GM12878 (cell line): ENCODE results near the gene PAGE3. TPM values are rescaled to one million over a fixed set of nuclear protein-coding genes. Genes with fewer than 3 reads are reported as not detected.

Experiments
- ATAC-seq: fragments of 200-7000 bp; cut with Tn5 transposase; 3 replicates; pipeline ENCODE4 v1.9.1; 2020; ENCODE audit warnings: mild to moderate bottlenecking, moderate library complexity
- BruUV-seq: library from RNA; stranded (reverse); fragments of 400-500 nt; replicated peaks from 2 replicates; lab custom pipeline; 2021; lab: Mats Ljungman, UMichigan
- CTCF ChIA-PET: fragments of 300-600 bp; sonication (Branson Sonifier 250); formaldehyde crosslinking; extraction: SDS; loops from one replicate; lab custom pipeline; 2021; ENCODE audit warnings: inconsistent platforms; lab: Yijun Ruan, JAX
- POLR2A ChIA-PET: fragments of 350-600 bp; formaldehyde crosslinking; extraction: SDS; loops from one replicate; lab custom pipeline; 2021; ENCODE audit warnings: inconsistent platforms; lab: Charles Lee
- RAD21 ChIA-PET: fragments of 300-600 bp; sonication (Branson Sonifier 250); formaldehyde crosslinking; loops from one replicate; lab custom pipeline; 2023; ENCODE audit warnings: antibody characterized with exemption; ENCODE audit not compliant: unreplicated experiment; lab: Charles Lee
- SMC1A ChIA-PET: fragments of 300-600 bp; sonication (Branson Sonifier 250); formaldehyde crosslinking; loops from one replicate; lab custom pipeline; 2023; ENCODE audit not compliant: unreplicated experiment, uncharacterized antibody; lab: Charles Lee
- DNase-seq: peaks from one replicate; pipeline ENCODE4 v3.0.0-alpha.2; 2011; ENCODE audit warnings: low read depth, low spot score
- FAIRE-seq: peaks from 3 replicates; lab custom pipeline; 2011; peaks lifted over from hg19 to GRCh38; lab: Jason Lieb, UNC
- H2AFZ ChIP-seq: 2 replicates; pipeline ENCODE4 v1.6.0; 2011; ENCODE audit warnings: low read depth, low read length, control low read depth; ENCODE audit not compliant: control insufficient read depth
- H3K27ac ChIP-seq: 2 replicates; pipeline ENCODE4 v1.5.1; 2011; ENCODE audit warnings: control low read depth; ENCODE audit not compliant: control insufficient read depth, insufficient read depth
- H3K27me3 ChIP-seq, 2 experiments: replicated peaks in 1 of 2; 2 replicates each; pipeline versions ENCODE4 v1.6.0 to v1.6.1; 2011; ENCODE audit warnings: low read length in 1 of 2; ENCODE audit not compliant: control insufficient read depth in 2 of 2, insufficient read depth in 2 of 2
- H3K36me3 ChIP-seq, 2 experiments: 2 replicates each; pipeline ENCODE4 v1.5.1; 2011; ENCODE audit warnings: low read length in 1 of 2; ENCODE audit not compliant: control insufficient read depth in 2 of 2, insufficient read depth in 2 of 2
- H3K4me1 ChIP-seq: 2 replicates; pipeline ENCODE4 v1.6.1; 2011; ENCODE audit warnings: mild to moderate bottlenecking, low read length, moderate library complexity, mixed read lengths; ENCODE audit not compliant: control insufficient read depth, insufficient read depth
- H3K4me2 ChIP-seq: 2 replicates; pipeline ENCODE4 v1.6.0; 2011; ENCODE audit warnings: control low read depth; ENCODE audit not compliant: control insufficient read depth, insufficient read depth
- H3K4me3 ChIP-seq: fragments of 200-600 bp; sonication (generic); 2 replicates; pipeline ENCODE4 v1.5.1; 2016
- H3K79me2 ChIP-seq: 2 replicates; pipeline ENCODE4 v1.6.0; 2011; ENCODE audit warnings: low read length; ENCODE audit not compliant: control insufficient read depth, insufficient read depth
- H3K9ac ChIP-seq: 2 replicates; pipeline ENCODE4 v1.8.0; 2011; ENCODE audit warnings: low read length, control low read depth, mixed read lengths; ENCODE audit not compliant: control insufficient read depth, insufficient read depth
- H3K9me3 ChIP-seq: replicated peaks from 3 replicates; pipeline ENCODE4 v1.5.1; 2011; ENCODE audit warnings: mild to moderate bottlenecking, low read length; ENCODE audit not compliant: control insufficient read depth, insufficient read depth
- H4K20me1 ChIP-seq: 2 replicates; pipeline ENCODE4 v1.6.0; 2011; ENCODE audit not compliant: control insufficient read depth, insufficient read depth
- BACH1 ChIP-seq: fragments of 450-650 bp; IDR thresholded peaks from 2 replicates; pipeline ENCODE4 v1.6.1; 2017; ENCODE audit warnings: mild to moderate bottlenecking, borderline replicate concordance
- BCL3 ChIP-seq: IDR thresholded peaks from 2 replicates; pipeline ENCODE4 v1.6.1; 2011; ENCODE audit warnings: borderline replicate concordance, low read depth, mild to moderate bottlenecking, moderate library complexity, low read length; ENCODE audit not compliant: insufficient read depth, poor library complexity, severe bottlenecking
- CEBPZ ChIP-seq: fragments of 150-350 bp; IDR thresholded peaks from 2 replicates; pipeline ENCODE4 v1.6.1; 2016; ENCODE audit warnings: low read depth, low read length
- CHD4 ChIP-seq: fragments of 200-600 bp; sonication (generic); IDR thresholded peaks from 2 replicates; pipeline ENCODE4 v1.6.1; 2016; ENCODE audit warnings: mild to moderate bottlenecking
- GATAD2B ChIP-seq: fragments of 450-650 bp; conservative IDR thresholded peaks from 2 replicates; pipeline ENCODE4 v1.6.1; 2017; ENCODE audit warnings: low read depth, mild to moderate bottlenecking, moderate library complexity
- LARP7 ChIP-seq: fragments of 450-650 bp; IDR thresholded peaks from 2 replicates; pipeline ENCODE4 v1.6.1; 2017; ENCODE audit warnings: mild to moderate bottlenecking
- MEF2B ChIP-seq: fragments of 450-650 bp; IDR thresholded peaks from 2 replicates; pipeline ENCODE4 v1.6.1; 2018; ENCODE audit warnings: mild to moderate bottlenecking, moderate library complexity; ENCODE audit not compliant: partially characterized antibody, poor library complexity, severe bottlenecking
- NFIC ChIP-seq: IDR thresholded peaks from 2 replicates; pipeline ENCODE4 v1.6.1; 2012; ENCODE audit warnings: low read depth, mild to moderate bottlenecking, inconsistent platforms, low read length, moderate library complexity
- TBL1XR1 ChIP-seq: IDR thresholded peaks from 2 replicates; pipeline ENCODE4 v1.6.1; 2012; ENCODE audit warnings: low read depth, low read length, improper control_type of control experiment
- TCF7 ChIP-seq: IDR thresholded peaks from 2 replicates; pipeline ENCODE4 v1.6.1; 2014; ENCODE audit warnings: antibody characterized with exemption, borderline replicate concordance
- USF2 ChIP-seq: IDR thresholded peaks from 2 replicates; pipeline ENCODE4 v1.6.1; 2011; ENCODE audit warnings: low read depth, low read length, improper control_type of control experiment, borderline replicate concordance
- ZNF687 ChIP-seq: fragments of 450-650 bp; IDR thresholded peaks from 2 replicates; pipeline ENCODE4 v1.6.1; 2017; ENCODE audit warnings: mild to moderate bottlenecking, moderate library complexity
- WGBS: methylation state at CpG from one replicate; pipeline ENCODE4 v1.1.6; 2016; ENCODE audit warnings: low lambda C conversion rate; ENCODE audit not compliant: insufficient replicate concordance, insufficient coverage; ENCODE audit errors: missing lambda C conversion rate; 5-methylcytosine and 5-hydroxymethylcytosine counted together
- in situ Hi-C: fragments of 300-500 bp; cut with MboI; formaldehyde crosslinking; loops from 9 replicates; pipeline ENCODE4 v1.14.3; 2018; ENCODE audit warnings: mixed read lengths
- intact Hi-C: fragments of 100-400 bp; cut with micrococcal nuclease; formaldehyde crosslinking; loops from one replicate; pipeline ENCODE4 v1.14.2; 2022; ENCODE audit not compliant: unreplicated experiment
- polyA plus RNA-seq, 11 experiments: library from polyadenylated mRNA; depleted of rRNA in 4 of 11; unstranded in 6 of 11; stranded (reverse) in 5 of 11; fragments of >200 nt; fragmentation: Nextera tagmentation in 4 of 11; fragmentation: Illumina TruSeq in 1 of 11; extraction: Ambion mirVana in 4 of 11; extraction: Trizol in 1 of 11; gene quantifications; 1 replicate in 1 of 11; 2 replicates in 10 of 11; pipeline versions ENCODE4 v1.2.1 to v1.2.3, GENCODE V29; 2011 to 2016; ENCODE audit warnings: inconsistent platforms in 2 of 11, missing spikeins in 2 of 11, low read depth in 1 of 11
- total RNA-seq, 4 experiments: library from RNA; depleted of rRNA in 3 of 4; stranded (reverse); fragments of >200 nt in 3 of 4; fragmentation: Illumina TruSeq in 1 of 4; extraction: Trizol in 1 of 4; gene quantifications; 2 replicates each; pipeline versions ENCODE4 v1.2.1 to v1.2.3, GENCODE V29; 2013 to 2021

PAGE3 gene
- total and polyA plus RNA-seq, 10 of the 15 experiments (the other 5 are each of a cell fraction or from before 2014, with no cell fraction given), result not detected

GRCh38 chrX:55290963-55291362 lies 26.2 kb upstream of the PAGE3 start:
- H2AFZ ChIP-seq, result no peak overlapping the region
- ChIA-PET RAD21 (no interaction called here), POLR2A (no interaction called here), SMC1A (no interaction called here), CTCF (no interaction called here)
- no peak overlapping the region for H3K4me2 ChIP-seq
- H3K9ac ChIP-seq, result no peak overlapping the region
- no peaks in the 10 kb centered on the region for H4K20me1 ChIP-seq
- H3K36me3 ChIP-seq, result no peaks in the 10 kb centered on the region
- DNase-seq (no peak), ATAC-seq (no peak), FAIRE-seq (no peak)
- no peaks in the 10 kb centered on the region for H3K4me1 ChIP-seq
- H3K79me2 ChIP-seq, result no peaks in the 10 kb centered on the region
- no peak overlapping the region for H3K27ac ChIP-seq
- 25% methylated on average over 3 of the region's 3 CpGs for WGBS
- H3K27me3 ChIP-seq, result no peaks in the 10 kb centered on the region
- no peaks in the 10 kb centered on the region for H3K9me3 ChIP-seq
- H3K4me3 ChIP-seq, result no peak overlapping the region
- in situ Hi-C loops, result no loop called here
- BruUV-seq, result no TSS peak
- intact Hi-C loops, result no loop called here
- TF ChIP-seq LARP7, result no peak
- TF ChIP-seq CHD4, result no peak
- TF ChIP-seq USF2, result no peak
- no peak for TF ChIP-seq ZNF687
- TF ChIP-seq BCL3, result no peak
- TF ChIP-seq NFIC, result no peak
- no peak for TF ChIP-seq CEBPZ
- no peak for TF ChIP-seq BACH1
- TF ChIP-seq TBL1XR1, result no peak
- no peak for TF ChIP-seq MEF2B
- TF ChIP-seq GATAD2B, result no peak
- TF ChIP-seq TCF7, result no peak
